ENCODE measurements around the gene LSG1.

The LSG1 gene

GRCh38 chr3:194671900-194672808, at the start of gene LSG1:
TSS of gene LSG1 (minus strand) at chr3:194672191. CDS start at chr3:194672162, 29 bp downstream.
- peak; percentile 75 to 82 for DNase-seq (ENCODE audit: low read depth in 2 of 2)

- no peak for DNase-seq (ENCODE audit: low read depth in 2 of 2)
Observed at GRCh38 chr3:194720048-194720447, 48.1 kb upstream of the LSG1 start.

GRCh38 chr3:194718079-194718478, 46.1 kb upstream of the LSG1 start:
- DNase-seq (ENCODE audit: low read depth in 2 of 2): no peak

- no peak for DNase-seq (ENCODE audit: low read depth in 2 of 2)
Observed at GRCh38 chr3:194715022-194715800, 43.2 kb upstream of the LSG1 start.

DNA sequence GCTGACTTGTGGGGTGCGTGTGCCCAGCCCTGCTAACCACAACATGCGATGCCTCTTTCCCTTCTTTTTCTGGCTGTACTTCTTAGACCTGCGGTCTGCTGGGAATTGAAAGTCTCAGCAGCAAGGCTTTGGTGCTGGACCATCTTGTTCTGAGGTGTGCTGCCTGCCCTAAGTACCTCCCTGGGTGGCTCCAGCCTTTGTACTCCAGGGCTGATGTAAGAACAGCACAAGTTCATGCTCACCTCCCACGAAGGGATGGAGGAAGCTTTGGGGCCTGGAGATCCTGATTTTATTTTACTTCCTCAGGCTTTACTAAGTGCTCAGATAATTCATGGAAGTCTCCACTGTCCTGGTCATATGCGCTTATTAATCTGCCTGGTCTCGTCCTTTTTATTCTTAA, 42.6 kb upstream of the LSG1 start:
- no peak for DNase-seq (ENCODE audit: low read depth in 2 of 2)

DNA sequence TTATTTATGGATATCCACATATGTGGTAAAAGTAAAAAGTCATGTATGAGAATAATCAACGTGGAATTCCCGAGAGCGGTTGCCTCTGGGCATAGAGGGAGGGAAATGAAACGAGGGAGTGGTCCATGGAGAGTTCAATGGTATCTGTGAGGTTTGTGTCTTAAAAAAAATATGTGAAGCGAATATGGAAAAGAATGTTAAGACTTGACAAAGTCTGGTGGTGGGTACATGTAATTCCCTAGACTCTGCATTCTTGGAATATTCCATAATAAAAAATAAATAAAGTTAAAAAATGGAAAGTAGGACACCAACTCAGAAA, 42.1 kb upstream of the LSG1 start:
- DNase-seq (ENCODE audit: low read depth in 2 of 2): no peak

GRCh38 chr3:194713299-194714136, 41.5 kb upstream of the LSG1 start:
- DNase-seq (ENCODE audit: low read depth in 2 of 2): no peak

- DNase-seq (ENCODE audit: low read depth in 2 of 2): no peak
Observed at GRCh38 chr3:194711913-194712312, 39.9 kb upstream of the LSG1 start.

DNA sequence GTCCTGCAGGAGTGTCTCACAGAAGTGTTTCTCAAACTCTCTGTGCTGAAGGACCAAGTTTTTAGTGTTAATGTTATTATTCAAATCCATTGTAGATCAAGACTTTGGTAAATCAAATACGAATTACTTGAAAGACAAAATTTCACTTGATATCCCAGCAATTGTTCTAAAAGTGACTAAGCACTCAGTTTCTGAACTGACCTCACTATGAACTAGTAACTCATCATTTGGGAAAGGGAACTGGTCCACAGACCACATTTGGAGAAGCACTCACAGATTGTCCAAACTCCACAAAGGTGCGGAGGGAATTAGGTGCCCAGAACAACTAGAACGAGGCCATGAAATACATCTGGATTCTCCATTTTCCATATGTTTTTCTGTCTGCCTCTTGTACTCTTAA, 39.3 kb upstream of the LSG1 start:
- DNase-seq (ENCODE audit: low read depth in 2 of 2): no peak

- DNase-seq (ENCODE audit: low read depth in 2 of 2): no peak
Observed at GRCh38 chr3:194707147-194707540, 35.2 kb upstream of the LSG1 start.

DNA sequence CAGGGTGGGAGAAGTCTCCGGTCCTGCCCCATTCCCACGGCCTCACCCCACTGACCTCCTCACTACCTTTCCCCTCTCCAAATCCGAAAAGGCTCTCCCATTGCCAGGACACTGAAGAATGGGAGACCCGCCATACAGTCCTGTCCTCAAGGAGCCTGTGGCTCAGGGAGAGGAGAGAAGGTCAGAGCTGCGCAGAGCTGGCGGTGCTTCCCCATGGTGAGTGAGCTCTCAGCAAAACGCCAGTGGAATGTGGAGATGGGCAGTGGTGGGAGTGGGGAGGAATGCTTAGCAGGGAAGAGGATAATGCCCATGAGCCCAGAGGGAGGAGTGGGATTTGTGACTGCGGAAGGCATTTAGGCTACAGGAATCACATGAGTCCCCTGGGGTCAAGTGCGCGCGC, 33.8 kb upstream of the LSG1 start:
- DNase-seq (ENCODE audit: low read depth in 2 of 2): no peak

DNA sequence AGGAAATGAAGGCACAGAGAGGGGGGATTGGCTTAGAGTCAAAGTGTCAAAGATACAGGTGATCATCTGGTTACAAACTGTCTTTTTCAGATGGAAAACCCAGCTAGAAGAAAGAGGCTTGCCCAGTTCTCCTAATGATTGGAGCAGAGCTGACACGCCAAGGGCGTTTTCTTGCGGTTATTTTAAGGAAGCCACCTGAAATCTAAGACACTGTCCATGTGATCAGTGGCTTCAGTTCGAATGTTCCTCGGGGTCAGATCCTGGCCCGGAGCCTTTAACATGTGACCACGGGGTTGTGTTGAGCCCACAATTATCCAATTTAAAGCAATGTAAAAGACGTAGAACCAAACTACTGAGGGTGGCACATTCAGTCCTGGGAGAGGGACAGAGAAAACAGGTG, 33.2 kb upstream of the LSG1 start:
- no peak for DNase-seq (ENCODE audit: low read depth in 2 of 2)

- DNase-seq (ENCODE audit: low read depth in 2 of 2): no peak
Observed at GRCh38 chr3:194702545-194702944, 30.6 kb upstream of the LSG1 start.

DNA sequence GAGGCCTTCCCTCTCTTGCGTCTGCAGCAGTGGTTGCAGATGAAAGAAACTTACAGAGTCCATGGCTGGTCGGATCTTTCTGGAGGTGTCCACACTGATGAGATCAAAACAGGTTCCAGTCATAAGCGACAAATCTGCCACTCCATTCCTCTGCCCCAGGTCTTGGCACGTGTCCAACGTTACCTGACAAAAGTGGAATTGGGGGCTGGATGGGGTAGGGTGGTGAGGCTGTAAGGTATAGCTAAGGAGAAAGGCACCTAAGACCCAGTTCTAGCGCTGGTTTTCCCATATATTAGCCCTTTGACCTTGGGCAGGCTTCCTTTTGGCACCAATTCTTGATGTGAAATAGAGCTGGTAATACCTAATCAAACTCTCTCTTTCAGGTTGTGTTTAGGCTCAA, 24.7 kb upstream of the LSG1 start:
- no peak for DNase-seq (ENCODE audit: low read depth in 2 of 2)

DNA sequence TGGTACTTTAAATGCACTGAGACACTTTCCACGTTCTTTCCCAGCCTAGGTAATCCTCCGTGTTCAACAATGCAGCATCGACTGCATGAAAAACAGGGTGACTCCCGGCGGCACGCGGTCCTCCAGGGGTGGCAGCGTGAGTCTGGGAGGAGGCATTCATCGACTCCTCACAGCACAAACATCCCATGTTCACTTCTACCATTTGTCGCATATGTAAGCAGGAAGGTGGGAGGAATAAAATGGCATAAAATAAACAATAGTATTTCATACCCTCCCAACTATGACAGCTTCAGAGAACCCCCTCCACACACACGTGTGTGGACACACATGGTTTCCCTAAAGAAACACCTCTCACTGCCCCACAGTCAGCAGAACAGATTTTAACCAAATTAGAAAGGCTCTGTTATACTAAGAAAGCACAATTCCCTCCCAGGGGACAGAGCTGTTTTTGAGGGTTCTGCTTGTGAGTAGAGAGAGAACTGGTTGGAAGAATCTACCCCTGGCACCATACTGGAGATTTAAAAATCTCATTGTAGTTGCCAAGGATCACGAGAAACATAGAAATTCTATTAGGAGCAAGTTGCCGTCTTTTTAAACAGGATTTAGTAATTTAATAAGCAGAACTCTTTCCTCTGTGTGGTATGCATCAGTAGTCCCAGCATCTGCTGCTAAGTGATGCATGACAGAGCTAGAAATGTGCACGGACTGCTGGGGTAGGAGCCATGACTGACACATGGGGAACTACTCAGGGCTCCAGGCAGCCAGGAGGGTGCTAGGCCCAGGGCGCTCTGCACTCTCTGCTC, 19.7 kb upstream of the LSG1 start:
- DNase-seq (ENCODE audit: low read depth in 2 of 2): no peak

DNA sequence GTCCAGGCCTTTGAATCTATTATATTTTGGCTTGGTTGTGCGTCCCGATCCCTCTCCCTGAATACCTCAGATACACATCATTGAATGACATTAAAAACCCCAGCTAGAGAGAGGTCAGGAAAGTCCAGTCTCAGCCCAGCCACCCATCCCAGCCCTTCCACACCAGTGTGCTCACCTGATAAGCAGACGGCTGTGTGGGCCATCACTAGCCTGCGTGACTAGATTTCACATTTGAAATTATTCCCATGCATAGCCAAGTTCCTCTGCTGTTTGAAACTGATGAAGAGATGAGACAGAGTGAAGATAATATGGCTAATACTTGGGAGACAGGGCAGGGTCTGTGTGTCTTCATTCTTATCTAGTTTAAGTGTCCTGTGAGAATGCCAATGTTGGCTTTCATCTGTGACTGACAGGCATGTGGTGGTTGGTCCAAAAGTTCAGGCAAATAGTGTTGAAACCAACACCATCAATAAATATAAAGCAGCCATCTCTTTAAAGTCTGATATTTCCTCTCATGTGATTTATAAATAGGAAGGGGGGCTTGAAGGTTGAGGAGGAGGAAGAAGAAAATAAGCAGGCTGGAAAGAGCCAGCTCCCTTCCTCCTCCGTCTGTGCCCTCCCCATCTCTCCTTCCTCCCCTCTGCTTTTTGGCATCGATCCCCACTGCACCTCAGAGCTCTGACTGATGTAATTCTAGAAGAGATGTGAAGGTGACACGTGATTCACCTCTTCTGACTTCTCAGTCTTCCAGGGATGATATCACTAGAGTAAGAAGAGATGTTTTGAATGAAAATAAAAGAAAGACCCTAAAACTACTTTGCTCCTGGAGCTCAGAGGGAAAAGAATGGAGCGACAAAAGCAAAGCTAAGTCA, 18.7 kb upstream of the LSG1 start:
- no peak for DNase-seq (ENCODE audit: low read depth in 2 of 2)

GRCh38 chr3:194689493-194689944, 17.5 kb upstream of the LSG1 start:
- DNase-seq (ENCODE audit: low read depth in 2 of 2): no peak

DNA sequence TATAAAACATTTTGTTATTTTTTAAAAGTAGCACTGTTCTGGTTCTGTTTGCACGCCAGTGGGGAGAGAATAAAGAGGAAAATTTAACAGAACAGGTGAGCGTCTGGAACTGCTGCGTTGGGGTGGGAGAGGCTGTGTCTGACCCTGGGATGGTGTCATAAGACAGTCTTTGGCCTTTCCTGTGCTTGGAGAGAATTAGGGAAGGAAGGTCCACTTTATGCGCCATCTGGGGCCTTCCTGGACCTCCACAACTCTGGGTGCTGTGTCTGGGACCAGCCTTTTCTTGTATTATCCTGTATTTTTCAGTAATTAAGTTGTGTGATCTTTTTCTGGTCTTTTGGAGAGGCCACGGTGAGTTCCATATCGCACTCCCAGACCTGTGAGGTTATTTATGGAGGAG, 17.0 kb upstream of the LSG1 start:
- DNase-seq (ENCODE audit: low read depth in 2 of 2): no peak

DNA sequence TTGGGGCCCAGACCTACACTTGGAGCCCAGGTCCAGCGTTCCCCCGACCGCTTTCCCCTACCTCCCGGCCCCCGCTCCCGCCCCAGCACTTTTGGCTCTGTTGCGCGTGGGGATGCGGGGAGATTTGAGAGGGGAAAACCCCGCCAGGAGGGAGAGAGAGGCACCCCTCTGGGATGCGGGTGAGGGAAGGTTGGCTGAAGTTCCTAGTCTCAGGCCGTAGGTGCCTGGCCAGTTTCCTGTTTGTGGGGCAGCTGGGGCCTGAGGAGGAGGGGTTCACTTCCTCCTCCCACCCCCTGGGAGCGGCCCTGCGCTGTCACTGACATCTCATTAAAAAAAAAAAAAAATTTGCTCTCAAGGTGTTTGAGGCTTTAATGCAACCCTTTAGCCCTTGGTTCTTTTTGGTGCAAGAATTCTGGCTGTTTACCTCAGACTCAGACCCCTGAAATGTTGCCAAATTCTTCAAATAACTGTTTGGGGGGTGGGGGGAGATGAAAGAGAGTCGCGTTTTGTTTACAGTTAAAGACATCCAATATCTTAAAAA, 16.3 kb upstream of the LSG1 start:
- DNase-seq (ENCODE audit: low read depth in 2 of 2): peak in 1 of 2 donors; percentile 6

GRCh38 chr3:194687638-194688199, 15.7 kb upstream of the LSG1 start:
- DNase-seq (ENCODE audit: low read depth in 2 of 2): peak; percentile 74 to 81
